ENCODE measurements around the gene ZSCAN29.
A peak's percentile ranks its signal among the peaks of the same experiment; 100 is the strongest.

Gene ZSCAN29

DNA sequence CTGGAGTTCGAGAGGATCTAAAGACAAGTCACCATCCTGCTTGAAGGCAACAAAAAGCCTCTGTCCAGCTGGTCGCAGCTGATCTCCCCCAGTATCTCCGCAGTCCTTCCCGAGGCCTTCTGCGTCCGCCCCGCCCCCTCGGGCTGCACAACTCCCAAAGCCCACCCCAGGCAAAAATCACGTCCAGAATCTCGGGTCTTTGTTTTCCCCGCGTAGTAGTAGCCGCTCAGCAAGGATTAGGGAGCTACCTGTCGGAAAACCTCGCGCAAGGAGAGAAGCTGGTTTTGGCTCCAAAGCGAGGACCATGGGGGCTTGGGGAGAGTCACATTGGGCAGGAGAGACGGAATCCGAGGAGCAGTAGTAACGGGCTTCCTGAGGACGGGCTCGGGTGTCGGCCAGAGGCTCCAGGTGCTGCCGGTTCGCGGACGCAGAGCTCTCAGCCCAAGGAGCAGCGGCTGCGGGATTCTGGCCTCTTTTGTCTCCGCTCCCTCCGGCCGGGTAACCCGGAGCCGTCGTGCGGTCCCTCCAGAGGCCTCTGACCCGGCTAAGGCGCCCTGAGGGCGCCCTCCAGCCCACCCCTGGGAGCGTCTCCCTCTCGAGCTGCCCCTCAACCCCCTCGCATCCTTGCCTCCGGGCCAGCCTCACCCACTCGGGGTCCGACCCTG, 401 bp downstream of the ZSCAN29 start:
- TF ChIP-seq CREB1 (IDR thresholded peaks at IDR 0.05; ENCODE audit: low read depth) (no peak), YY1 (IDR thresholded peaks at IDR 0.05; ENCODE audit: low read depth) (no peak), REST (IDR thresholded peaks at IDR 0.05; ENCODE audit: low read depth) (0 out of 2 replicates have a peak, but pooled peaks have one; percentile 7)

- TF ChIP-seq TAF1 (IDR thresholded peaks at IDR 0.05; ENCODE audit: low read depth), result no peak
Observed at GRCh38 chr15:43361313-43361903, 9.4 kb downstream of the ZSCAN29 start.

- TF ChIP-seq YY1 (IDR thresholded peaks at IDR 0.05; ENCODE audit: low read depth) (no peak), TEAD4 (IDR thresholded peaks at IDR 0.05) (no peak), RAD21 (IDR thresholded peaks at IDR 0.05; ENCODE audit: low read depth) (no peak), EP300 (IDR thresholded peaks at IDR 0.05; ENCODE audit: borderline replicate concordance) (no peak), MAX (IDR thresholded peaks at IDR 0.05) (no peak), FOXM1 (IDR thresholded peaks at IDR 0.05; ENCODE audit: borderline replicate concordance, low read depth) (no peak), CEBPB (IDR thresholded peaks at IDR 0.05) (no peak), TAF1 (IDR thresholded peaks at IDR 0.05; ENCODE audit: low read depth) (no peak), CREB1 (IDR thresholded peaks at IDR 0.05; ENCODE audit: low read depth) (no peak), TCF12 (IDR thresholded peaks at IDR 0.05; ENCODE audit: low read depth) (no peak), NFIC (IDR thresholded peaks at IDR 0.05) (no peak), EGR1 (IDR thresholded peaks at IDR 0.05) (no peak), REST (IDR thresholded peaks at IDR 0.05; ENCODE audit: low read depth) (no peak), USF1 (IDR thresholded peaks at IDR 0.05) (no peak), ZBTB7A (IDR thresholded peaks at IDR 0.05; ENCODE audit: low read depth) (no peak)
Observed at GRCh38 chr15:43360821-43361220, 10.0 kb downstream of the ZSCAN29 start.

GRCh38 chr15:43352693-43353382, 18.0 kb downstream of the ZSCAN29 start:
- TF ChIP-seq ZBTB7A (IDR thresholded peaks at IDR 0.05; ENCODE audit: low read depth) (no peak), CREB1 (IDR thresholded peaks at IDR 0.05; ENCODE audit: low read depth) (no peak), TAF1 (IDR thresholded peaks at IDR 0.05; ENCODE audit: low read depth) (no peak)

- no peak for TF ChIP-seq MAX (IDR thresholded peaks at IDR 0.05)
- no peak for TF ChIP-seq CREB1 (IDR thresholded peaks at IDR 0.05; ENCODE audit: low read depth)
- TF ChIP-seq EP300 (IDR thresholded peaks at IDR 0.05; ENCODE audit: borderline replicate concordance), result no peak
- no peak for TF ChIP-seq FOXM1 (IDR thresholded peaks at IDR 0.05; ENCODE audit: borderline replicate concordance, low read depth)
- TF ChIP-seq NFIC (IDR thresholded peaks at IDR 0.05), result no peak
- TF ChIP-seq RAD21 (IDR thresholded peaks at IDR 0.05; ENCODE audit: low read depth), result no peak
- no peak for TF ChIP-seq TEAD4 (IDR thresholded peaks at IDR 0.05)
- no peak for TF ChIP-seq CEBPB (IDR thresholded peaks at IDR 0.05)
- no peak for TF ChIP-seq ZBTB7A (IDR thresholded peaks at IDR 0.05; ENCODE audit: low read depth)
- TF ChIP-seq YY1 (IDR thresholded peaks at IDR 0.05; ENCODE audit: low read depth), result no peak
- TF ChIP-seq REST (IDR thresholded peaks at IDR 0.05; ENCODE audit: low read depth), result no peak
- TF ChIP-seq USF1 (IDR thresholded peaks at IDR 0.05), result no peak
Observed at GRCh38 chr15:43347114-43347513, 23.7 kb downstream of the ZSCAN29 start.

Measured in Ishikawa (cell line).